ENCODE measurements around the gene TRIP10. TPM values are rescaled to one million over a fixed set of nuclear protein-coding genes. Genes with fewer than 3 reads are reported as not detected.

The TRIP10 gene
- total RNA-seq, 2 donors from 2014 or later = 44.8 to 76.5 TPM

- Mint-ChIP-seq H3K4me1 (ENCODE audit: low read depth in 2 of 2) (peaks cover 36 to 44% of the 10 kb centered on the region in 2 donors), H3K36me3 (no peaks in the 10 kb centered on the region), H3K27me3 (no peaks in the 10 kb centered on the region), H3K27ac (no peak overlapping the region), H3K4me3 (no peak overlapping the region), H3K9me3 (no peaks in the 10 kb centered on the region)
- ATAC-seq (no peak), DNase-seq (ENCODE audit: low spot score) (peak; percentile 37)
These were observed 15.7 kb upstream of the TRIP10 start for GRCh38 chr19:6723738-6724137.

GRCh38 chr19:6724631-6725492 lies 14.6 kb upstream of the TRIP10 start:
- ATAC-seq = no peak
- peak; percentile 31 for DNase-seq (ENCODE audit: low spot score)
- no peak overlapping the region for H3K27ac Mint-ChIP-seq
- no peaks in the 10 kb centered on the region for H3K9me3 Mint-ChIP-seq
- no peak overlapping the region for H3K4me3 Mint-ChIP-seq
- H3K27me3 Mint-ChIP-seq = no peaks in the 10 kb centered on the region
- H3K36me3 Mint-ChIP-seq = no peaks in the 10 kb centered on the region
- H3K4me1 Mint-ChIP-seq (ENCODE audit: low read depth in 2 of 2) = peaks cover 30 to 39% of the 10 kb centered on the region in 2 donors

- H3K27ac Mint-ChIP-seq = no peak overlapping the region
- H3K27me3 Mint-ChIP-seq = no peaks in the 10 kb centered on the region
- DNase-seq (ENCODE audit: low spot score) (peak; percentile 46), ATAC-seq (no peak)
- H3K36me3 Mint-ChIP-seq = no peaks in the 10 kb centered on the region
- no peak overlapping the region for H3K4me3 Mint-ChIP-seq
- no peaks in the 10 kb centered on the region for H3K9me3 Mint-ChIP-seq
- H3K4me1 Mint-ChIP-seq (ENCODE audit: low read depth in 2 of 2) = peaks cover 22 to 32% of the 10 kb centered on the region in 2 donors
These were observed 13.8 kb upstream of the TRIP10 start for GRCh38 chr19:6725513-6726231.

- no peaks in the 10 kb centered on the region for H3K9me3 Mint-ChIP-seq
- H3K36me3 Mint-ChIP-seq = no peaks in the 10 kb centered on the region
- H3K4me3 Mint-ChIP-seq = no peak overlapping the region
- DNase-seq (ENCODE audit: low spot score) = peak; percentile 54
- H3K4me1 Mint-ChIP-seq (ENCODE audit: low read depth in 2 of 2) = peaks cover 5 to 11% of the 10 kb centered on the region in 2 donors
- H3K27ac Mint-ChIP-seq = peak overlapping the region in 1 of 2 donors; percentile 70
- no peaks in the 10 kb centered on the region for H3K27me3 Mint-ChIP-seq
- ATAC-seq = no peak
These were observed 11.1 kb upstream of the TRIP10 start for GRCh38 chr19:6728346-6728745.

GRCh38 chr19:6729573-6730152 lies 9.8 kb upstream of the TRIP10 start:
- Mint-ChIP-seq H3K27ac (no peak overlapping the region), H3K27me3 (no peaks in the 10 kb centered on the region), H3K4me1 (ENCODE audit: low read depth in 2 of 2) (peaks cover 0 to 9% of the 10 kb centered on the region in 2 donors), H3K36me3 (no peaks in the 10 kb centered on the region), H3K4me3 (no peak overlapping the region), H3K9me3 (no peaks in the 10 kb centered on the region)
- no peak for ATAC-seq
- DNase-seq (ENCODE audit: low spot score) = peak; percentile 8

GRCh38 chr19:6730153-6730804 lies 9.2 kb upstream of the TRIP10 start:
- no peaks in the 10 kb centered on the region for H3K36me3 Mint-ChIP-seq
- DNase-seq (ENCODE audit: low spot score) = no peak
- no peak overlapping the region for H3K27ac Mint-ChIP-seq
- peak; percentile 46 for ATAC-seq
- no peak overlapping the region for H3K4me3 Mint-ChIP-seq
- H3K9me3 Mint-ChIP-seq = no peaks in the 10 kb centered on the region
- no peaks in the 10 kb centered on the region for H3K27me3 Mint-ChIP-seq
- peaks cover 0 to 9% of the 10 kb centered on the region in 2 donors for H3K4me1 Mint-ChIP-seq (ENCODE audit: low read depth in 2 of 2)

- no peaks in the 10 kb centered on the region for H3K9me3 Mint-ChIP-seq
- ATAC-seq (no peak), DNase-seq (ENCODE audit: low spot score) (no peak)
- H3K36me3 Mint-ChIP-seq = no peaks in the 10 kb centered on the region
- H3K27me3 Mint-ChIP-seq = no peaks in the 10 kb centered on the region
- H3K4me3 Mint-ChIP-seq = no peak overlapping the region
- peaks cover 3 to 10% of the 10 kb centered on the region in 2 donors for H3K4me1 Mint-ChIP-seq (ENCODE audit: low read depth in 2 of 2)
- no peak overlapping the region for H3K27ac Mint-ChIP-seq
These were observed 8.4 kb upstream of the TRIP10 start for GRCh38 chr19:6730941-6731670.

- Mint-ChIP-seq H3K27me3 (no peaks in the 10 kb centered on the region), H3K36me3 (no peaks in the 10 kb centered on the region), H3K4me1 (ENCODE audit: low read depth in 2 of 2) (peaks cover 6 to 14% of the 10 kb centered on the region in 2 donors), H3K9me3 (no peaks in the 10 kb centered on the region), H3K27ac (no peak overlapping the region), H3K4me3 (no peak overlapping the region)
- DNase-seq (ENCODE audit: low spot score) (no peak), ATAC-seq (no peak)
These were observed 7.7 kb upstream of the TRIP10 start for GRCh38 chr19:6731822-6732221.

- H3K27me3 Mint-ChIP-seq = no peaks in the 10 kb centered on the region
- peaks cover 10 to 19% of the 10 kb centered on the region in 2 donors for H3K4me1 Mint-ChIP-seq (ENCODE audit: low read depth in 2 of 2)
- no peak for DNase-seq (ENCODE audit: low spot score)
- peak overlapping the region in 1 of 2 donors; percentile 23 for H3K27ac Mint-ChIP-seq
- no peaks in the 10 kb centered on the region for H3K9me3 Mint-ChIP-seq
- no peak overlapping the region for H3K4me3 Mint-ChIP-seq
- H3K36me3 Mint-ChIP-seq = no peaks in the 10 kb centered on the region
- no peak for ATAC-seq
These were observed 6.6 kb upstream of the TRIP10 start for GRCh38 chr19:6732803-6733337.

GRCh38 chr19:6733338-6734095 lies 6.0 kb upstream of the TRIP10 start:
- ATAC-seq = no peak
- Mint-ChIP-seq H3K27me3 (no peaks in the 10 kb centered on the region), H3K4me1 (ENCODE audit: low read depth in 2 of 2) (peaks cover 16 to 22% of the 10 kb centered on the region in 2 donors), H3K9me3 (no peaks in the 10 kb centered on the region), H3K36me3 (no peaks in the 10 kb centered on the region), H3K27ac (no peak overlapping the region), H3K4me3 (no peak overlapping the region)
- no peak for DNase-seq (ENCODE audit: low spot score)

GRCh38 chr19:6734096-6734696 lies 5.3 kb upstream of the TRIP10 start:
- H3K9me3 Mint-ChIP-seq = no peaks in the 10 kb centered on the region
- no peaks in the 10 kb centered on the region for H3K36me3 Mint-ChIP-seq
- H3K27me3 Mint-ChIP-seq = no peaks in the 10 kb centered on the region
- peaks cover 23 to 28% of the 10 kb centered on the region in 2 donors for H3K4me1 Mint-ChIP-seq (ENCODE audit: low read depth in 2 of 2)
- no peak for DNase-seq (ENCODE audit: low spot score)
- no peak for ATAC-seq
- H3K4me3 Mint-ChIP-seq = no peak overlapping the region
- H3K27ac Mint-ChIP-seq = no peak overlapping the region

Data from natural killer cell treated with Interleukin-12 subunit alpha and Interleukin-12 subunit beta and Interleukin-15 and Interleukin-18, amount 100 ng/mL, for 72 hours (primary cell).